Upper lobe of left lung (tissue), 6 donors: ENCODE results near the gene KNSTRN. TPM values are rescaled to one million over a fixed set of nuclear protein-coding genes. Genes with fewer than 3 reads are reported as not detected.

Experiments used
- ATAC-seq, 2 donors: fragments of 200-7000 bp; cut with Tn5 transposase; one replicate each; pipeline ENCODE4 v1.9.1; 2022; ENCODE audit warnings: mild to moderate bottlenecking in 2 of 2, moderate library complexity in 2 of 2; ENCODE audit not compliant: low FRiP score in 2 of 2
- DNase-seq, 2 donors: peaks; one replicate each; pipeline ENCODE4 v3.0.0-alpha.2; 2019 to 2020
- H3K27ac ChIP-seq, 4 donors: fragments of 200-600 bp; sonication (generic); one replicate each; pipeline ENCODE4 v1.5.1; 2016 to 2019
- H3K27me3 ChIP-seq, 4 donors: fragments of 200-600 bp; sonication (generic); one replicate each; pipeline ENCODE4 v1.5.1; 2017 to 2019
- H3K36me3 ChIP-seq, 4 donors: fragments of 200-600 bp; sonication (generic); one replicate each; pipeline ENCODE4 v1.5.1; 2016 to 2019
- H3K4me1 ChIP-seq, 4 donors: fragments of 200-600 bp; sonication (generic); one replicate each; pipeline ENCODE4 v1.5.1; 2018 to 2019
- H3K4me3 ChIP-seq, 4 donors: fragments of 200-600 bp; sonication (generic); one replicate each; pipeline ENCODE4 v1.5.1; 2017 to 2019; ENCODE audit warnings: mild to moderate bottlenecking in 2 of 4, moderate library complexity in 1 of 4
- H3K9me3 ChIP-seq, 4 donors: fragments of 200-600 bp; sonication (generic); one replicate each; pipeline ENCODE4 v1.5.1; 2018 to 2019
- EP300 ChIP-seq, 4 donors: sonication (generic); formaldehyde crosslinking; IDR thresholded peaks; one replicate each; pipeline ENCODE4 v1.5.1; 2017; ENCODE audit warnings: antibody characterized with exemption in 4 of 4, control low read depth in 2 of 4
- POLR2A ChIP-seq, 4 donors: fragments of 450-650 bp; IDR thresholded peaks; one replicate each; pipeline ENCODE4 v1.5.1; 2016 to 2017; ENCODE audit warnings: antibody characterized with exemption in 4 of 4, mild to moderate bottlenecking in 2 of 4
- POLR2AphosphoS5 ChIP-seq, 2 donors: sonication (generic); formaldehyde crosslinking; IDR thresholded peaks; one replicate each; pipeline ENCODE4 v1.5.1; 2017; ENCODE audit warnings: antibody characterized with exemption in 2 of 2
- WGBS, 2 donors: methylation state at CpG; one replicate each; pipeline ENCODE4 v1.1.5; 2017 to 2018; 5-methylcytosine and 5-hydroxymethylcytosine counted together
- total RNA-seq, 6 donors: library from RNA; depleted of rRNA in 4 of 6; stranded (reverse); fragments of >200 nt in 4 of 6; gene quantifications; one replicate each; pipeline versions ENCODE4 v1.1.0 to v1.2.1, GENCODE V29; 2016 to 2021
- TF ChIP-seq, protein P1 (sequence below), 6 experiments: fragments of 450-650 bp in 4 of 6; fragments of 200-600 bp in 2 of 6; sonication (generic) in 2 of 6; IDR thresholded peaks; one replicate each; pipeline ENCODE4 v1.5.1; 2016 to 2019; ENCODE audit warnings: antibody characterized with exemption in 6 of 6
- donor health status: DM: no; HTN: no; CAD: no; lungs with moderate emphysema.
- donor health status: DM: no; HTN: yes; CAD: no; lungs with severe emphysema.

Gene KNSTRN
- total RNA-seq, 6 donors from 2014 or later: 10.6 to 27.6 (median 17.3) TPM

DNA sequence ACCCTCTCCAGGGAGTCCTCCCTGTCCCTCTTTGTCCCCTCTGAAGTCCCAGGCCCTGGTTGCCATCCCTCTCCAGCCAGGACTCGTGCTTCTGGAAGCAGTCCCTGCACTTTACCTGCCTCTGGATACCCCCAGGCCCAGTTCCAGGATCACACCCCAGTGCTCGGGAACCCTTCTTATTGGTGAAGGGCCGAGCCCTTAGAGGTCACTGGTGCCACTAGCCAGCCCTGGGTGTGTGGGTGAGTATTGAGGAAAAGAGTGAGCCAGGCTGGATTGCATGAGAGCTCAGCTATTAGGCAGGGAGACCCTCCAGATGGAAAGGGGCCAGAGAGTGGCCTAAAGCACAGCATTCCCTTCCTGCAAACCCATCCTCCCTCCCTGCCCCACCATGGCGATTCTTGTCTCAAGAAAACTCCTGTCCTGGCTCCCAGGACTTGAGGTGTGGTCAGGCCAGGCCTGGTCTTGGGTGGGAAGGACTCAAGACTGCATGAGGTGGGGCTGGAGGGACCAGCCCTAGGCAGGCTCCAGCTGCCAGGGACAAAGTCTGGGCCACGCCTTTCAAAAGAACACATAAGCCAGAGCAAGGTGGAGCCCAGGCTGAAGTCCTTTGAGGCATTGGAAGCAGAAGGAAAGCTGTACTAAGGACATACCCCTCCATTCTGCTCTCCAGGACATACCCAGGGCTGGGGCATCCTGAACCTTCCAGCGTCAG lies 36.5 kb upstream of the KNSTRN start:
- H3K27me3 ChIP-seq: no peaks in the 10 kb centered on the region
- DNase-seq (no peak), ATAC-seq (no peak)
- TF ChIP-seq, protein P1, sequence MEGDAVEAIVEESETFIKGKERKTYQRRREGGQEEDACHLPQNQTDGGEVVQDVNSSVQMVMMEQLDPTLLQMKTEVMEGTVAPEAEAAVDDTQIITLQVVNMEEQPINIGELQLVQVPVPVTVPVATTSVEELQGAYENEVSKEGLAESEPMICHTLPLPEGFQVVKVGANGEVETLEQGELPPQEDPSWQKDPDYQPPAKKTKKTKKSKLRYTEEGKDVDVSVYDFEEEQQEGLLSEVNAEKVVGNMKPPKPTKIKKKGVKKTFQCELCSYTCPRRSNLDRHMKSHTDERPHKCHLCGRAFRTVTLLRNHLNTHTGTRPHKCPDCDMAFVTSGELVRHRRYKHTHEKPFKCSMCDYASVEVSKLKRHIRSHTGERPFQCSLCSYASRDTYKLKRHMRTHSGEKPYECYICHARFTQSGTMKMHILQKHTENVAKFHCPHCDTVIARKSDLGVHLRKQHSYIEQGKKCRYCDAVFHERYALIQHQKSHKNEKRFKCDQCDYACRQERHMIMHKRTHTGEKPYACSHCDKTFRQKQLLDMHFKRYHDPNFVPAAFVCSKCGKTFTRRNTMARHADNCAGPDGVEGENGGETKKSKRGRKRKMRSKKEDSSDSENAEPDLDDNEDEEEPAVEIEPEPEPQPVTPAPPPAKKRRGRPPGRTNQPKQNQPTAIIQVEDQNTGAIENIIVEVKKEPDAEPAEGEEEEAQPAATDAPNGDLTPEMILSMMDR (IDR thresholded peaks at IDR 0.05): no peak
- TF ChIP-seq EP300 (IDR thresholded peaks at IDR 0.05) (no peak), POLR2AphosphoS5 (IDR thresholded peaks at IDR 0.05) (no peak), POLR2A (IDR thresholded peaks at IDR 0.05) (no peak)
- H3K4me3 ChIP-seq: no peak overlapping the region
- WGBS, 2 donors: 91% methylated on average over 5 to 6 of the region's 6 CpGs
- no peaks in the 10 kb centered on the region for H3K9me3 ChIP-seq
- peaks cover 22 to 29% (median 25%) of the 10 kb centered on the region in 4 donors for H3K4me1 ChIP-seq
- H3K27ac ChIP-seq: no peak overlapping the region
- no peaks in the 10 kb centered on the region for H3K36me3 ChIP-seq

DNA sequence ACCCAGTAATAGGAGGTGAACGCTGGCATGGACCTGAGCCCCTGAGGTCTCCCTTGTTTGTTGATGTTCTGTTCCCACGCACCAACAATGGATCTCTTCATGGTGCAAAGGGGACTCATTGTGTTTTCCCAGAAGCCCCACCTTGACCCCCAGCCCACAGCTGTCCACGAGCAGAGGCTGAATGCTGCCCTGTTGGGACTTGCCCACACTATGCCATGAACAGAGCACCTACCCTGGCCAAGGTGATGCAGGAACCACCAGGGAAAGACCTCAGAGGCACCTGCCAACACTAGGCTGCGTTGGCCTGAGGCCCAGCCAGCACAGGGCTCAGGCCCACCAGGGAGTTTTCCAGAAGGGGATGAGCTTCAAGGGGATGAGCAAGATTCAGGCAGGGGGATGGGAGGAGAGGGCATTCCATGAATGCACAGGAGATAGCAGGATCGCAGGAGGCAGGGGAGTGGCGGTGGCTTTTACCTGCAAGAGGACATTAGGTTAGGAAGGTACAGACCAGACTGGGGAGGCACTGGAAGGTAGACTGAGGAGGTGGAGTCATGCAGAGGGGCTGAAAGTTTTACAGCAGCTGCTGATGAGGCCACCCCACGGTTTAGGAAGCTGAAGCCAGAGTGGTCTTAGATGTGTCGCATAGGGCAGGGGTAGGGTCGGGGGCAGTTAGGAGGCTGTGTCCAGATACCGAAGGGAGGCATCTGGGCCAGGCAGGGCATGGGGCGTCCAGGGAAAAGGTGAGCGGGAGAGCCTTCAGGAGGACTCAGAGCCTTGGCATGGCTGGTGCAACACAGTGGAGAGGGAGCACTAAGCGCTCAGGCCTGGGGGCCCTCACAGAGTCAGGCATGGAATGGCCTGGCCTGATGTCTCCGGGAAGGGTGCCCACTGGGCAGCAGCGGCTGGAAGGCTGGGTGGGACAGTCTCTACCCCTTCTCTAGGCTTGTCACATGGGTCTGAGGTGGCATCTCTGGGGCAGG lies 35.7 kb upstream of the KNSTRN start:
- WGBS, 2 donors: 89 to 92% methylated on average over 13 to 15 of the region's 15 CpGs
- DNase-seq (peak in 1 of 2 donors; percentile 37), ATAC-seq (no peak)
- H3K27me3 ChIP-seq: no peaks in the 10 kb centered on the region
- TF ChIP-seq POLR2AphosphoS5 (IDR thresholded peaks at IDR 0.05): no peak
- TF ChIP-seq, protein P1 (IDR thresholded peaks at IDR 0.05): no peak
- no peak for TF ChIP-seq EP300 (IDR thresholded peaks at IDR 0.05)
- TF ChIP-seq POLR2A (IDR thresholded peaks at IDR 0.05): no peak
- no peaks in the 10 kb centered on the region for H3K9me3 ChIP-seq
- H3K4me1 ChIP-seq: peaks cover 15 to 23% (median 18%) of the 10 kb centered on the region in 4 donors
- no peak overlapping the region for H3K4me3 ChIP-seq
- no peaks in the 10 kb centered on the region for H3K36me3 ChIP-seq
- H3K27ac ChIP-seq: no peak overlapping the region

DNA sequence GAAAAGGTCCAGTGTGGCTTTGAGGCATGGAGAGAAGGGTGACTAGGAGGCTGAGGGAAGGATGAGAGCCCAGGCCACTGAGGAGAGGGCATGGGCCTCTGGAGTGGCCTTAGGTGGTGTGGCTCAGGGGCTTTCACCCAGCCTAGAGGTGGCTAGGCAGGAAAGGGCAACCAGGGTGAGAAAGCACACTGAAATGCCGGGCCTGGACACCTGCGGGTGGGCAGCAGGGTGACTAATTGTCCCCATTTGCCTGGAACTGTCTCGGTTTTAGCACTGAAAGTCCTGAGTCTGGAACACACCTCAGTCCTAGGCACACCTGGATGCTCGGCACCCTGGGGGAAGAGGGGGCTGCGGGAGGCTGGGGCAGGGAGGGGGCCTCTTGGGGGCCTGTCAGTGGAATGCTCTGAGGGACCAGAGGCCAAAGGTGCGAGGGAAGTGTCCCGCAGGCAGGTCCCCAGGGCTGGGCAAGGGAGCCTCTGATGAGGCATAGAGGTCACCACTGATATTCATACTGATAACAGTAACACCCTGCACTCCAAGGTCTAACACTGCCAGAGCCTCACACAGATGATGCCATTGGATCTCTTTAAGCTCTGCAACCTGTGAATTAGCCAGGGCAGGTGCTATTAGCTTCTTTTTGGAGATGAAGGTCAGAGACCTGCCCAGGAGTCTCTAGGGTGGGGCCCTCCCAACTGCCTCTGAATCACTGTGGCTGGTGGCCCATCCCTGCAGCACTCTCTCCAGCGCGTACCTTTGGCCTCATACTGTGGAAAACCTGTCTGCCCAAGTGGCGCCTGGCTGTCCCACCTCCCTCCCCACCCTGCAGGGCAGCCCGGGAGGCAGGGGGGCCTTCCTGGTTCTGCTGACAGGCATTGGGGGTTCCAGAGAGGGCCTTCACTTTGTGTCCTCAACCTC lies 34.7 kb upstream of the KNSTRN start:
- WGBS, 2 donors: 92 to 100% methylated on average over 2 to 11 of the region's 11 CpGs
- DNase-seq (peak in 1 of 2 donors; percentile 45), ATAC-seq (no peak)
- H3K27ac ChIP-seq: no peak overlapping the region
- H3K4me1 ChIP-seq: peaks cover 12 to 22% (median 17%) of the 10 kb centered on the region in 4 donors
- no peaks in the 10 kb centered on the region for H3K27me3 ChIP-seq
- H3K36me3 ChIP-seq: no peaks in the 10 kb centered on the region
- TF ChIP-seq POLR2AphosphoS5 (IDR thresholded peaks at IDR 0.05): no peak
- TF ChIP-seq POLR2A (IDR thresholded peaks at IDR 0.05): no peak
- TF ChIP-seq EP300 (IDR thresholded peaks at IDR 0.05): no peak
- TF ChIP-seq, protein P1 (IDR thresholded peaks at IDR 0.05): no peak
- H3K9me3 ChIP-seq: no peaks in the 10 kb centered on the region
- no peak overlapping the region for H3K4me3 ChIP-seq

DNA sequence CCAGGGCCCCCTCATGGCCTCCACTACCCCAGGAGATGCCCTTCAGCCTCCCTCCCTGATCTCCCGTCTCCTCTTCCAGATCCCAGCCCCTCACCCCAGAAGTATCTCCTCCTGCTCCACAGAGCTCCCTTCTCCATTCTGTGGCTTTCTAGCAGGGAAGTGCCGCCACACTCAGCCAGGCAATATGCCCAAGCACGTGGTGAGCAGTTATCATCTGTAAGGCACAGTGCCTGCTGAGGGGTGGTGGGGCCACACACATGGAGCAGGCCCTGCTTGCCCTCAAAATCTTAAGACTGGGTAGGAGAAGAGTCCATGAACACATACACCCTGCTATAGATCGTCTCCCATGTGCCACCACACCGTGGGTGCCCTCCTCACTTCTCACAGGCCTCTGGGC lies 34.0 kb upstream of the KNSTRN start:
- TF ChIP-seq EP300 (IDR thresholded peaks at IDR 0.05): no peak
- TF ChIP-seq POLR2AphosphoS5 (IDR thresholded peaks at IDR 0.05): no peak
- TF ChIP-seq, protein P1 (IDR thresholded peaks at IDR 0.05): no peak
- no peak for TF ChIP-seq POLR2A (IDR thresholded peaks at IDR 0.05)
- 85 to 89% methylated on average over 5 of the region's 5 CpGs for WGBS, 2 donors
- Histone ChIP-seq H3K4me3 (no peak overlapping the region), H3K9me3 (no peaks in the 10 kb centered on the region), H3K27ac (no peak overlapping the region), H3K36me3 (no peaks in the 10 kb centered on the region), H3K4me1 (peaks cover 5 to 15% (median 11%) of the 10 kb centered on the region in 4 donors), H3K27me3 (no peaks in the 10 kb centered on the region)
- ATAC-seq: no peak
- DNase-seq: no peak
